ENCODE data around the gene KNDC1. TPM values are rescaled to one million over a fixed set of nuclear protein-coding genes. Genes with fewer than 3 reads are reported as not detected.
A peak's percentile ranks its signal among the peaks of the same experiment; 100 is the strongest.

KNDC1 gene
- total and polyA plus RNA-seq, 10 of the 15 experiments (the other 5 are each of a cell fraction or from before 2014, with no cell fraction given), result 0.03 to 0.11 (median 0.05) TPM; not detected in 7

- TF ChIP-seq ZNF592 (IDR thresholded peaks at IDR 0.05), result no peak
- no peak for TF ChIP-seq BCL11A (IDR thresholded peaks at IDR 0.05; ENCODE audit: low read depth, low read length)
- TF ChIP-seq ZBED1 (IDR thresholded peaks at IDR 0.05; ENCODE audit: borderline replicate concordance), result no peak
- TF ChIP-seq EED (IDR thresholded peaks at IDR 0.05; ENCODE audit: low read depth), result peak; percentile 67; the same call in 1 of the 2 replicates
- TF ChIP-seq MXI1 (IDR thresholded peaks at IDR 0.05; ENCODE audit: low read depth, low read length), result no peak
Measured at GRCh38 chr10:133257489-133258065, 97.6 kb downstream of the KNDC1 start (continued).

- intact Hi-C loops (cut with micrococcal nuclease; ENCODE audit: unreplicated experiment), result no loop called here
- CTCF ChIA-PET, result interaction anchor here (0.7 to 2.2 kb wide), 6 partner anchors 17 to 60 kb away, joined by 3 to 12 read pairs (median 5); no protein-coding TSS in a partner anchor
- SMC1A ChIA-PET (ENCODE audit: uncharacterized antibody, unreplicated experiment), result no interaction called here
- Histone ChIP-seq H3K27ac (ENCODE audit: control insufficient read depth, insufficient read depth) (no peak overlapping the region), H3K4me1 (ENCODE audit: control insufficient read depth, insufficient read depth, low read length) (peaks cover 30% of the 10 kb centered on the region), H2AFZ (ENCODE audit: control insufficient read depth, low read depth, low read length) (peak overlapping the region; percentile 63; the same call in 1 of the 2 replicates), H3K4me3 (no peak overlapping the region), H3K4me2 (ENCODE audit: control insufficient read depth, insufficient read depth) (no peak overlapping the region), H3K79me2 (ENCODE audit: control insufficient read depth, insufficient read depth, low read length) (no peaks in the 10 kb centered on the region), H3K9ac (ENCODE audit: control insufficient read depth, insufficient read depth, low read length) (no peak overlapping the region), H4K20me1 (ENCODE audit: control insufficient read depth, insufficient read depth) (no peaks in the 10 kb centered on the region), H3K36me3 (ENCODE audit: control insufficient read depth in 2 of 2, insufficient read depth in 2 of 2, low read length in 1 of 2) (peaks cover 0 to 1% of the 10 kb centered on the region in 2 experiments; a peak in 1 of 4 replicates), H3K9me3 (replicated peaks; ENCODE audit: control insufficient read depth, insufficient read depth, low read length) (no peaks in the 10 kb centered on the region), H3K27me3 (replicated peaks in 1 of 2; ENCODE audit: control insufficient read depth in 2 of 2, insufficient read depth in 2 of 2, low read length in 1 of 2) (no peaks in the 10 kb centered on the region)
- FAIRE-seq, result no peak
- RAD21 ChIA-PET (ENCODE audit: unreplicated experiment), result interaction anchor here (1.6 kb wide), 1 partner anchor 18 kb away, joined by 3 read pairs; the partner anchor contains the start of gene ADAM8
- DNase-seq (ENCODE audit: low read depth, low spot score), result no peak
- BruUV-seq (replicated peaks), result no TSS peak
- 37% methylated on average over 21 of the region's 21 CpGs for WGBS (ENCODE audit: insufficient coverage, insufficient replicate concordance, low lambda C conversion rate, missing lambda C conversion rate)
- ATAC-seq, result peak; percentile 1; the same call in 2 of the 3 replicates
- in situ Hi-C loops (cut with MboI), result no loop called here
- POLR2A ChIA-PET, result interaction anchor here (1.8 kb wide), 1 partner anchor 17 kb away, joined by 7 read pairs; no protein-coding TSS in a partner anchor
- TF ChIP-seq ESRRA (IDR thresholded peaks at IDR 0.05; ENCODE audit: low read length) (no peak), ZNF217 (IDR thresholded peaks at IDR 0.05) (no peak), TAF1 (IDR thresholded peaks at IDR 0.05; ENCODE audit: borderline replicate concordance, low read depth, low read length) (no peak), MEF2B (IDR thresholded peaks at IDR 0.05; ENCODE audit: partially characterized antibody, poor library complexity, severe bottlenecking) (no peak), DPF2 (IDR thresholded peaks at IDR 0.05) (no peak), E4F1 (IDR thresholded peaks at IDR 0.05; ENCODE audit: borderline replicate concordance, partially characterized antibody) (no peak)
Measured at GRCh38 chr10:133258066-133258817, 98.2 kb downstream of the KNDC1 start.
